ENCODE measurements around the gene CXCR5.

CXCR5 gene

DNA sequence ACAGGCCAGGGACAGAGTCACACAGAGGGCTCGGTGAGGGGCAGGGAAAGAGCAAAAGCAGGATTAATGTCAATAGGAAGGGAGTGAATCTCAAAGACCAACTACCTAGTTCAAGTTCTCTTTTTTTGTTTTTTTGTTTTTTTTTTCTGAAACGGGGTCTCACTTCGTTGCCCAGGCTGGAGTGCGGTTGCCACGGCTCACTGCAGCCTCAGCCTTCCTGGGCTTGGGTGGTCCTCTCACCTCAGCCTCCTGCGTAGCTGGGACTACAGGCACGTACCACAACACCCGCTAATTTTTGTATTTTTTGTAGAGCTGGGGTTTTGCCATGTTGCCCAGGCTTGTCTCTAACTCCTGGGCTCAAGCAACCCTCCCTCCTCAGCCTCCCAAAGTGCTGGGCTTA is 51.7 kb downstream of the CXCR5 start:
- no peak for DNase-seq
- no peaks in the 10 kb centered on the region for H3K9me3 ChIP-seq (ENCODE audit: severe bottlenecking)
- TF ChIP-seq, protein P1, sequence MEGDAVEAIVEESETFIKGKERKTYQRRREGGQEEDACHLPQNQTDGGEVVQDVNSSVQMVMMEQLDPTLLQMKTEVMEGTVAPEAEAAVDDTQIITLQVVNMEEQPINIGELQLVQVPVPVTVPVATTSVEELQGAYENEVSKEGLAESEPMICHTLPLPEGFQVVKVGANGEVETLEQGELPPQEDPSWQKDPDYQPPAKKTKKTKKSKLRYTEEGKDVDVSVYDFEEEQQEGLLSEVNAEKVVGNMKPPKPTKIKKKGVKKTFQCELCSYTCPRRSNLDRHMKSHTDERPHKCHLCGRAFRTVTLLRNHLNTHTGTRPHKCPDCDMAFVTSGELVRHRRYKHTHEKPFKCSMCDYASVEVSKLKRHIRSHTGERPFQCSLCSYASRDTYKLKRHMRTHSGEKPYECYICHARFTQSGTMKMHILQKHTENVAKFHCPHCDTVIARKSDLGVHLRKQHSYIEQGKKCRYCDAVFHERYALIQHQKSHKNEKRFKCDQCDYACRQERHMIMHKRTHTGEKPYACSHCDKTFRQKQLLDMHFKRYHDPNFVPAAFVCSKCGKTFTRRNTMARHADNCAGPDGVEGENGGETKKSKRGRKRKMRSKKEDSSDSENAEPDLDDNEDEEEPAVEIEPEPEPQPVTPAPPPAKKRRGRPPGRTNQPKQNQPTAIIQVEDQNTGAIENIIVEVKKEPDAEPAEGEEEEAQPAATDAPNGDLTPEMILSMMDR (IDR thresholded peaks at IDR 0.05; ENCODE audit: low read depth, low read length), result no peak
- no peaks in the 10 kb centered on the region for H3K36me3 ChIP-seq
- no peaks in the 10 kb centered on the region for H3K27me3 ChIP-seq (ENCODE audit: insufficient read depth, low read depth, severe bottlenecking)
- H3K4me3 ChIP-seq (ENCODE audit: low read depth, low read length), result no peak overlapping the region
- no peak overlapping the region for H3K27ac ChIP-seq

DNA sequence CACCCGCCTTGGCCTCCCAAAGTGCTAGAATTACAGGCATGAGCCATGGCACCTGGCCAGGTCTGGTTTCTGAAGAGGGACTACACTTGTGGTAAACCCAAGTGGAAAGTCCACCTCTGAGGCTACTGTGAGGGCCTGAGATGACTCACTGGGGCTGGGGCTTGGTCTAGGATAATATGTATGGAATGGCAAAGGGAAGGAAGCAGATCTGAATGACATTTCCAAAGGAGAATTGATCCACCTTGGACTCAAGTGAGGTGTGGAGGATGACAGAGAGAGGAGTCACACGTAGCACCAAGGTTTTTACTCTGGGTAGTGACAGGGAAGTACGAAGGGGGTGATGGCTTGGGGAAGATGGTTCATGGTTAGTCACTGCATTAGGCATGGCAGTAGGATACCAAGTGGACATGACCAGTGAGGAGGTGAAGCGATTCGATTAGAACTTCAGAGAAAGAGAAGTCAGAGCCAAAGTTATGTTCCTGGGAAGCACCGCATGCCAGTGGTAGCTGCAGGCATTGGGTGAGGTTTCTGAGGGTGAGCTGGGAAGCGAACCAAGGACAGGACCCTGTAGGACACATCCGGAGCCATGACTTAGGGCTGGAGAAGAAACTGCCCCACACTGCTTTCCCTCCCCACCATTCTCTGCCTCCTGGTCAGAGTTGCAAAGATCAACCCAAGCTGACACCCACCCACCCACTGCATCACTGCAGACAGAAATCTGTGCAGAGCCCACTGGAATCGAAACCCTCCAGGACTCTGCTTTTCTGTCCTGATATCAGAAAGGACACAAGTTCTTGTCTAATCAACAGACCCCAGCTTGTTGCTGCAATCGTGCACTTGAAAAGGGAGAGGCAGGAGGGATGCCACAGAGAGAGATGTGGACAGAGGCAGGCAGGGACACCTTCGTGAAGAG is 55.1 kb downstream of the CXCR5 start:
- DNase-seq, result no peak

DNA sequence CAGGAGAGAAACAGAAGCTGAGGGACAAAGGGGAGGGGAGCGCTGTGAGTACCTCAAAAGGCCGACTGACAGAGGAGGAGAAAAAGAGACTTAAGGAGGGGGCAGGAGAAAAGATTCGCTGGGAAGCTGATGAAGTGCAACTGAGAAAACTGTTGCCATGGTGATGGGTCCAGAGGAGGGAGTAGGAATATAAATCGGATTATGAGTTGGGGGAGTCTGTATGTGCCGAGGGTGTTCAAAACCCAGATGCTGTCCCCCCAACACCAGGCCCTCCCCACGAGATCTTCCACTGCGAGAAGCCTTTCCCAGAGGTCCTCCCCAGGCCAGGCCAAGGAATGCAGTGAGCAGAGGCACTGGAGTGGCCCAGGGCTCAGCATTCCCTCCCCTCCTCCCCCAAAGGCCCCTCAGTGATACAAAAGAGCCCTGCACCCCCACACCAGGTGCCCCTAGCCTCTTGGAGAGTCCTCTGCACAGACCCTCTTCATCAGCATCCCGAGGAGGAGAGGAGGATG is 55.8 kb downstream of the CXCR5 start:
- H3K27me3 ChIP-seq (ENCODE audit: insufficient read depth, low read depth, severe bottlenecking), result no peaks in the 10 kb centered on the region
- no peak overlapping the region for H3K27ac ChIP-seq
- H3K4me3 ChIP-seq (ENCODE audit: low read depth, low read length), result no peak overlapping the region
- DNase-seq, result no peak
- H3K36me3 ChIP-seq, result no peaks in the 10 kb centered on the region
- TF ChIP-seq, protein P1 (IDR thresholded peaks at IDR 0.05; ENCODE audit: low read depth, low read length), result no peak
- no peaks in the 10 kb centered on the region for H3K9me3 ChIP-seq (ENCODE audit: severe bottlenecking)

More for the DNA sequence above, 55.1 kb downstream of the CXCR5 start:
- Histone ChIP-seq H3K9me3 (ENCODE audit: severe bottlenecking) (no peaks in the 10 kb centered on the region), H3K27me3 (ENCODE audit: insufficient read depth, low read depth, severe bottlenecking) (no peaks in the 10 kb centered on the region), H3K4me3 (ENCODE audit: low read depth, low read length) (no peak overlapping the region), H3K36me3 (no peaks in the 10 kb centered on the region), H3K27ac (no peak overlapping the region)
- TF ChIP-seq, protein P1 (IDR thresholded peaks at IDR 0.05; ENCODE audit: low read depth, low read length), result no peak

DNA sequence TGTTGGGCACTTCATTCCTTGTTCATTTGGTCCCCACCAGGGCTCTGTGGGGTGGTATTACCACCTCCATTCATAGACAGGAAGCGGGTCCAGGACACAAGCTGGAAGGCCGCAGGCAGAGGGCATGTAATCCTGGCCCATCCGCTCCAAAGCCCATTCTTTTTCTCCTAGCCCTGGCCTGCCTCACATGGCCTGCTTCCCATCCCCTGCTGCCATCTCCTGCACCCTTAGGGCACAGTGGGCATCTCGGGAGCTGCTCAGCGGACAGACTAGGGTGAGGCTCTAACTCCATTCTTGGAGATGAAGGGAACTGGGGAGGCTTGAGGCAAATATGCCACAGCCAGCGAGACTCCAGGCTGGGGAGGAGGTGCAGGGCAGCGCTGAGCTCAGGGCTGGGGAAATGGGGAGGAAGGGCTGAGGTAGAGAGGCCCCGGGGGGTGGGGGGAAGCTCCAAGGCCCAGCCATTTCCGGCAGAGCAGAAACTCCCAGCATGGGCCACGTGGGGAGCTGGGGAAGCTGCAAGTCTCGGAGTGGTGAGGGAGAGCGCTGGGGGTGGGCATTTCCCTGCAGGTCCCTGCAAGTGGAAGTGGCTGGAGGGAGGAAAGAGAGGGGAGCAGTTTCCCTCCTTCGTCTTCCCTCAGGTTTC is 56.4 kb downstream of the CXCR5 start:
- no peaks in the 10 kb centered on the region for H3K36me3 ChIP-seq
- H3K9me3 ChIP-seq (ENCODE audit: severe bottlenecking), result no peaks in the 10 kb centered on the region
- H3K27ac ChIP-seq, result no peak overlapping the region
- DNase-seq, result no peak
- TF ChIP-seq, protein P1 (IDR thresholded peaks at IDR 0.05; ENCODE audit: low read depth, low read length), result no peak
- no peaks in the 10 kb centered on the region for H3K27me3 ChIP-seq (ENCODE audit: insufficient read depth, low read depth, severe bottlenecking)
- no peak overlapping the region for H3K4me3 ChIP-seq (ENCODE audit: low read depth, low read length)

DNA sequence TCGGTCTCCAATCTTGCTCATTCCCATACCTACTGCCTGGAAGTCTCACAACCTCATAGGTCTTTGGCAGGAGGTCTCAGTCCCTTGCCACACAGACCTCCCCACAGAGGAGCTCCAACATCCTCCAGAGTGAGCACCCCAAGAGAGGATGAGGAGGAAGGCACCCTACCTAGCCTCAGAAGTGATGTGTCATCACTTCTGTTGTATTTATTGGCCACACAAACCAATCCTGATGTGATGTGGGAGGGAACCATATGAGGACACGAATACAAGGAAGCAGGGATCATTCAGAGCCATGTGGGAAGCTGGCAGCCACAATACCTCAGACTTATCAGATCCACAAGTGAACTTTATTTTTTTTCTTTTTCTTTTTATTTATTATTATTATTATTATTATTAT is 63.4 kb downstream of the CXCR5 start:
- Histone ChIP-seq H3K4me3 (ENCODE audit: low read depth, low read length) (no peak overlapping the region), H3K9me3 (ENCODE audit: severe bottlenecking) (no peaks in the 10 kb centered on the region), H3K27me3 (ENCODE audit: insufficient read depth, low read depth, severe bottlenecking) (no peaks in the 10 kb centered on the region), H3K27ac (no peak overlapping the region), H3K36me3 (no peaks in the 10 kb centered on the region)
- DNase-seq, result no peak
- TF ChIP-seq, protein P1 (IDR thresholded peaks at IDR 0.05; ENCODE audit: low read depth, low read length), result no peak
